ENCODE results near the gene HEATR3.

DNA sequence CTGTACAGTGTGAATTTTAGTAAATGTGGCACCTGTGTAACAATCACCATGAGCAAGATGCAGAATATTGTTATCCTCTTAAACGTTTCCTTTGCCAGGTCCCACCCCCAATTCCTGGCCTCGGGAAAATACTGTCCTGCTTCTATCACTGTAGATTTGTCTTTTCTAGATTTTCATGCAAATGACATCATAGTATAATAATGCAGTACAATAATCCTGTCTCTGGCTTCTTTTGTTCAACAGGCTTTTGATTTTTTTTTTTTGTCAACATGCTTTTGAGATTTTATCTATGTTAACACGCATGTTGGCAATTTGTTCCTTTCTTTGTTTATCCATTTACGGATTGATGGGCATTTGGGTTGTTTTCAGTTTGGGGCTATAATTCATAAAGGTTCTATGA, 20.4 kb upstream of the HEATR3 start:
- TF ChIP-seq CTCF (conservative IDR thresholded peaks at IDR 0.05 in 1 of 2, IDR thresholded peaks at IDR 0.05 in 1 of 2; ENCODE audit: low read depth in 1 of 2, low read length in 2 of 2) (no peak), EZH2 (IDR thresholded peaks at IDR 0.05; ENCODE audit: low read length, missing control alignments) (no peak)
